ENCODE measurements around the gene SLA2.

Gene SLA2

GRCh38 chr20:36573798-36574365 is 72.1 kb downstream of the SLA2 start:
- Histone ChIP-seq H3K9ac (ENCODE audit: low read depth, low read length, poor library complexity, severe bottlenecking) (peak overlapping the region; percentile 100), H3K79me2 (ENCODE audit: insufficient read depth, low read length) (peaks cover 52% of the 10 kb centered on the region), H3K4me3 (ENCODE audit: low read length, poor library complexity, severe bottlenecking) (peak overlapping the region; percentile 99), H3K4me1 (ENCODE audit: insufficient read depth, low read length, poor library complexity, severe bottlenecking) (peaks cover 41% of the 10 kb centered on the region), H2AFZ (ENCODE audit: low read length) (peak overlapping the region; percentile 77), H3F3A (ENCODE audit: low read depth) (peaks cover 18% of the 10 kb centered on the region), H3K36me3 (ENCODE audit: insufficient read depth, low read length) (peaks cover 6% of the 10 kb centered on the region; the same call in 1 of the 2 replicates), H3K9me2 (replicated peaks; ENCODE audit: low read depth, low read length) (no peaks in the 10 kb centered on the region), H3K27me3 (ENCODE audit: insufficient read depth, low read length, poor library complexity, severe bottlenecking) (peaks cover 6% of the 10 kb centered on the region), H3K4me2 (ENCODE audit: low read depth, low read length, poor library complexity, severe bottlenecking) (peak overlapping the region; percentile 89), H4K20me1 (ENCODE audit: insufficient read depth, low read length, poor library complexity, severe bottlenecking) (peaks cover 33% of the 10 kb centered on the region), H3K9me3 (ENCODE audit: insufficient read depth, low read depth, low read length) (no peaks in the 10 kb centered on the region)
- TF ChIP-seq CTCF (conservative IDR thresholded peaks at IDR 0.05; ENCODE audit: low read length): no peak
- TF ChIP-seq EZH2phosphoT487 (IDR thresholded peaks at IDR 0.05; ENCODE audit: borderline replicate concordance): no peak

- TF ChIP-seq EZH2phosphoT487 (IDR thresholded peaks at IDR 0.05; ENCODE audit: borderline replicate concordance) (no peak), CTCF (conservative IDR thresholded peaks at IDR 0.05; ENCODE audit: low read length) (no peak)
- H3K4me2 ChIP-seq (ENCODE audit: low read depth, low read length, poor library complexity, severe bottlenecking): peak within 1 kb of the TSS; percentile 89
- peak within 1 kb of the TSS; percentile 81 for H2AFZ ChIP-seq (ENCODE audit: low read length)
- H3F3A ChIP-seq (ENCODE audit: low read depth): peaks cover 18% of the 10 kb centered on the region
- H4K20me1 ChIP-seq (ENCODE audit: insufficient read depth, low read length, poor library complexity, severe bottlenecking): peaks cover 27% of the 10 kb centered on the region
- no peaks in the 10 kb centered on the region for H3K9me3 ChIP-seq (ENCODE audit: insufficient read depth, low read depth, low read length)
- peaks cover 38% of the 10 kb centered on the region for H3K4me1 ChIP-seq (ENCODE audit: insufficient read depth, low read length, poor library complexity, severe bottlenecking)
- peaks cover 6% of the 10 kb centered on the region for H3K27me3 ChIP-seq (ENCODE audit: insufficient read depth, low read length, poor library complexity, severe bottlenecking)
- peaks cover under 1% of the 10 kb centered on the region; the same call in 1 of the 2 replicates for H3K36me3 ChIP-seq (ENCODE audit: insufficient read depth, low read length)
- H3K79me2 ChIP-seq (ENCODE audit: insufficient read depth, low read length): peaks cover 46% of the 10 kb centered on the region
- H3K9ac ChIP-seq (ENCODE audit: low read depth, low read length, poor library complexity, severe bottlenecking): peak within 1 kb of the TSS; percentile 100
- peak within 1 kb of the TSS; percentile 99 for H3K4me3 ChIP-seq (ENCODE audit: low read length, poor library complexity, severe bottlenecking)
- H3K9me2 ChIP-seq (replicated peaks; ENCODE audit: low read depth, low read length): no peaks in the 10 kb centered on the region
Measured at GRCh38 chr20:36573103-36573797, 72.7 kb downstream of the SLA2 start, which contains the start of gene TGIF2. Gene TGIF2, plus strand, starts transcription at chr20:36573597. Its CDS starts 5,178 bp downstream, at chr20:36578775.

GRCh38 chr20:36572701-36573102 is 73.3 kb downstream of the SLA2 start:
- H3K9me3 ChIP-seq (ENCODE audit: insufficient read depth, low read depth, low read length): no peaks in the 10 kb centered on the region
- peak overlapping the region; percentile 59 for H3K4me2 ChIP-seq (ENCODE audit: low read depth, low read length, poor library complexity, severe bottlenecking)
- peaks cover 41% of the 10 kb centered on the region for H3K79me2 ChIP-seq (ENCODE audit: insufficient read depth, low read length)
- H3K27me3 ChIP-seq (ENCODE audit: insufficient read depth, low read length, poor library complexity, severe bottlenecking): peaks cover 6% of the 10 kb centered on the region
- no peaks in the 10 kb centered on the region for H3K9me2 ChIP-seq (replicated peaks; ENCODE audit: low read depth, low read length)
- peaks cover 33% of the 10 kb centered on the region for H3K4me1 ChIP-seq (ENCODE audit: insufficient read depth, low read length, poor library complexity, severe bottlenecking)
- H3F3A ChIP-seq (ENCODE audit: low read depth): peaks cover 18% of the 10 kb centered on the region
- peak overlapping the region; percentile 61 for H2AFZ ChIP-seq (ENCODE audit: low read length)
- peak overlapping the region; percentile 99 for H3K4me3 ChIP-seq (ENCODE audit: low read length, poor library complexity, severe bottlenecking)
- H3K36me3 ChIP-seq (ENCODE audit: insufficient read depth, low read length): no peaks in the 10 kb centered on the region
- peak overlapping the region; percentile 24 for H3K9ac ChIP-seq (ENCODE audit: low read depth, low read length, poor library complexity, severe bottlenecking)
- peaks cover 21% of the 10 kb centered on the region for H4K20me1 ChIP-seq (ENCODE audit: insufficient read depth, low read length, poor library complexity, severe bottlenecking)
- TF ChIP-seq CTCF (conservative IDR thresholded peaks at IDR 0.05; ENCODE audit: low read length) (no peak), EZH2phosphoT487 (IDR thresholded peaks at IDR 0.05; ENCODE audit: borderline replicate concordance) (no peak)

All from Loucy (cell line).